MV-4-11 (cell line): Measurements from ENCODE around the gene TRIM46.
A peak's percentile ranks its signal among the peaks of the same experiment; 100 is the strongest.
"Not testable (repeated sequence)": the region's sequence is repeated elsewhere in the genome, so short reads cannot be mapped to it uniquely, and the experiment has no call there.

Experiments used
- DNase-seq: peaks from one replicate; lab custom pipeline; 2025; lab: John Stamatoyannopoulos, UW

The TRIM46 gene

GRCh38 chr1:155137154-155137949, 36.3 kb upstream of the TRIM46 start:
- no peak for DNase-seq

DNA sequence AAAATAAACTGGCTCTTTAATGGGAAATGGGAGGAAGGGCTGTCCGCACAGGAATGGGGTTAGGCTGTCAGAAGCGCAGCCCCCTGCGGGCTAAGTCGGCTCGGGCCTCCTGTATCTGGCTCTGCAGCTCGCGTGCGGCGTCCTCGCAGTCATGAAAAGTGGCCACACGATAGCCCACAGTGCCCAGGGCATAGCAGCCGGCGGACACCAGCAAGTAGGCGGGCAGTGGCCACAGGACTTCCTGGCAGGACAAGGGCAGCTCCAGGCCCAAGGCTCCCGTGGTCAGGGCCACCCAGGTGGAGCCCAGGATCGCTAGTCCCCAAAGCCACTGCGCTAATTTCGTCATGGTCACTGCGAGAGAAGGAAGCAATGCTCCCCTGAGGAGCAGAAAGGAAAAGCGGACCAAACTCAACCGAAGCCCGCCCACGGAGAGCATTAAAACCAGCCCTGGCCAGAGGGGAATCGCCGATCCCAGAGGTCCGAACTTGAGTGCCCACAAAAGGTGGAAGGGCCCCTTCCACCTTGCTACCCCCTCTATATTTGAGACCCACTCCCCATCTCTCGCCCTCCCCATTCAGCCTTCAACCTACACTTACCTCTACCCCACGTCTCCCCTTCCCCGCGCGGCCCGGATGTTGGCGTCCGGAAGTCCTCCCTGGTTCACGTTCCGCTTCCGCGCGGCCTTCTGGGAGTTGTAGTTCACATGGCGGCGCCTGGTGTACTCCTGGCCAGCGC, 33.6 kb upstream of the TRIM46 start, which contains the start of gene DPM3:
DPM3 (minus strand) TSS at position 637 of the 735 bp plus-strand sequence; CDS start at position 346, 291 bp downstream.
- DNase-seq = peak; percentile 74

DNA sequence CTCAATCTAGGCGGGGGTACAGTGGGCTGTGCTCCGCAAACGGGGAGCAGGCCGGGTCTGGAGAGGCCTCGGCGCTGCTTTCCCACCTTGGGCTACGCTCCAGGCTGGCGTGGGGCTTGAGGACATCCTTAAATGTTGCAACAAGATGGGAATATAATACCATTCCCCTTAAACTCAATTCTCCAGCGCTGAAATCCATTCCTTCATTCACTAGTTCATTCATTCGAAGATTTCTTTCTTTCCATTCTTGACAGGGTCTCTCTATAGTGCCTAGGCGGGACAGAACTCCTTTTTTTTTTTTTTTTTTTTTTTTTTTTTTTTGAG, 33.1 kb upstream of the TRIM46 start:
- DNase-seq = no peak

DNA sequence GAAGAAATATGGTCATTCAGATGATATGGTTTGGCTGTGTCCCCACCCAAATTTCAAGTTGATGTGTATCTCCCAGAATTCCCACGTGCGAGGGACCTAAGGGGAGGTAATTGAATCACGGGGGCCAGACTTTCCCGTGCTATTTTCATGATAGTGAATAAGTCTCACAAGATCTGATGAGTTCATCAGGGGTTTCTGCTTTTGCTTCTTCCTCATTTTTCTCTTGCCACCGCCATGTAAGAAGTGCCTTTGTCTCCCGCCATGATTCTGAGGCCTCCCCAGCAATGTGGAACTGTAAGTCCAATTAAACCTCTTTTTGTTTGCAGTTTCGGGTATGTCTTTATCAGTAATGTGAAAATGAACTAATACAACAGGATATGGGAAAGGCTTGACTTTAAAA, 31.9 kb upstream of the TRIM46 start:
- DNase-seq = peak; percentile 26

- no peak for DNase-seq
These were observed 28.2 kb upstream of the TRIM46 start for GRCh38 chr1:155145491-155145890.

DNA sequence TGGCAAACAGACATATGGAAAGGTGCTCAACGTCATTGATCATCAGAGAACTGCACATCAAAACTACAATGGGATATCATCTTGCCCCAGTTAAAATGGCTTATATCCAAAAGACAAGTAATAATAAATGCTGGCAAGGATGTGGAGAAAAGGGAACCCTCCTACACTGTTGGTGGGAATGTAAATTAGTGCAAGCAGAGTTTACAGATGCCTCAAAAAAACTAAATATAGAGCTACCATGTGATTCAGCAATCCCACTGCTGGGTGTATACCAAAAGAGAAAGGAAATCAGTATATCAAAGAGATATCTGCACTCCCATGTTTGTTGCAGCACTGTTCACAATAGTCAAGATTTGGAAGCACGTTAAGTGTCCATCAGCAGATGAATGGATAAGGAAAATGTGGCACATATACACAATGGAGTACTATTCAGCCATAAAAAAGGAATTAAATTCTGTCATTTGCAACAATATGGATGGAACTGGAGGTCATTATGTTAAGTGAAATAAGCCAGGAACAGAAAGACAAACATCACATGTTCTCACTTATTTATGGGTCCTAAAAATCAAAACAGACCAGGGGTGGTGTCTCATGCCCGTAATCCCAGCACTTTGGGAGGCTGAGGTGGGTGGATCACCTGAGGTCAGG, 17.5 kb upstream of the TRIM46 start:
- not testable (repeated sequence) for DNase-seq

- DNase-seq = no peak
These were observed 14.7 kb upstream of the TRIM46 start for GRCh38 chr1:155158991-155159390.

- DNase-seq = peak; percentile 18
These were observed 13.5 kb upstream of the TRIM46 start for GRCh38 chr1:155160128-155160527.

- not testable (repeated sequence) for DNase-seq
These were observed 11.0 kb upstream of the TRIM46 start for GRCh38 chr1:155162631-155163030.

- not testable (repeated sequence) for DNase-seq
These were observed 9.9 kb upstream of the TRIM46 start for GRCh38 chr1:155163785-155164184.

DNA sequence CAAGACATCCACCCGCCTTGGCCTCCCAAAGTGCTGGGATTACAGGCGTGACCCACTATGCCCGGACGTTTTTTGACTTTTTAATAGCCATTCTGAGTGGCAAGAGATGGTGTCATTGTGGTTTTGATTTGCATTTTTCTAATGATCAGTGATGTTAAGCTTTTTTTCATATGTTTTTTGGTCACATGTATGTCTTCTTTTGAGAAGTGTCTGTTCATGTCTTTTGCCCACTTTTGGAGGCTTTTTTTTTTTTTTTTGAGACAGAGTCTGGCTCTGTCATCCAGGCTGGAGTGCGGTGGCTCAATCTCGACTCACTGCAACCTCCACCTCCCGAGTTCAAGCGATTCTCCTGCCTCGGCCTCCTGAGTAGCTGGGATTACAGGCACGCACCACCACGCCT, 9.0 kb upstream of the TRIM46 start:
- not testable (repeated sequence) for DNase-seq

DNA sequence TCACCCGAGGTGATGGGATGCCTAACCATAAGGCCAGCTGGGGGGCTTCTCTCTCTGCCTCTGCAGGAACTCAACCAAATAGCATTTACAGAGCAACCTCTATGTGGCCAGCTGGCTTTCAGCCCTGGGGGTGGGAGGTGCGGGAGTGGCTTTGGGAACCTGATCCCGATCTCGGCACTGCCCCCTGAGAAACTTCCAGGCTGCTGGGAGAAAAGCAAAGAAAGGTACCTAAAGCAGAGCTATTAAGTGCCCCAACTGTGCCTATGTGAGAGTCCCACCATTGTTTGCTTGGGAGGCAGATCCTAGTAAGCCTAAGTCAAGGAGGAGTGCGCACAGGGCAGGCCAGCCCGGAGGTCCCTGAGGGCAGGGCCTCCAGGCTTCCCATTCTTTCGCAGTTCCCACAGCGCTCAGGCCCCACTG, 7.6 kb upstream of the TRIM46 start:
- no peak for DNase-seq

- peak; percentile 61 for DNase-seq
These were observed 7.0 kb upstream of the TRIM46 start for GRCh38 chr1:155166471-155167165.

- peak; percentile 76 for DNase-seq
These were observed 6.2 kb upstream of the TRIM46 start for GRCh38 chr1:155167166-155168104.

DNA sequence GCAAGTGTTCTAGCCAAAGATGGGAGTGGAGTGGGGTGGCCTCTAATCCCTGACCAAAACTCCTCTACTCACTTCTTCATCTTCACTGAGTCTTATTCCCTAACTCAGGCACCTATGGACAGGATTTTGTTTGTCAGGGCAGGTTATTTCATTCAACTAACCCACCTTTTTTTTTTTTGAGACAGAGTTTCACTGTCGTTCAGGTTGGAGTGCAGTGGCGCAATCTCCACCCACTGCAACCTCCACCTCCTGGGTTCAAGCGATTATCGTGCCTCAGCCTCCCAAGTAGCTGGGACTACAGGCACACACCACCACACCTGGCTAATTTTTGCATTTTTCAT, 5.6 kb upstream of the TRIM46 start:
- not testable (repeated sequence) for DNase-seq

DNA sequence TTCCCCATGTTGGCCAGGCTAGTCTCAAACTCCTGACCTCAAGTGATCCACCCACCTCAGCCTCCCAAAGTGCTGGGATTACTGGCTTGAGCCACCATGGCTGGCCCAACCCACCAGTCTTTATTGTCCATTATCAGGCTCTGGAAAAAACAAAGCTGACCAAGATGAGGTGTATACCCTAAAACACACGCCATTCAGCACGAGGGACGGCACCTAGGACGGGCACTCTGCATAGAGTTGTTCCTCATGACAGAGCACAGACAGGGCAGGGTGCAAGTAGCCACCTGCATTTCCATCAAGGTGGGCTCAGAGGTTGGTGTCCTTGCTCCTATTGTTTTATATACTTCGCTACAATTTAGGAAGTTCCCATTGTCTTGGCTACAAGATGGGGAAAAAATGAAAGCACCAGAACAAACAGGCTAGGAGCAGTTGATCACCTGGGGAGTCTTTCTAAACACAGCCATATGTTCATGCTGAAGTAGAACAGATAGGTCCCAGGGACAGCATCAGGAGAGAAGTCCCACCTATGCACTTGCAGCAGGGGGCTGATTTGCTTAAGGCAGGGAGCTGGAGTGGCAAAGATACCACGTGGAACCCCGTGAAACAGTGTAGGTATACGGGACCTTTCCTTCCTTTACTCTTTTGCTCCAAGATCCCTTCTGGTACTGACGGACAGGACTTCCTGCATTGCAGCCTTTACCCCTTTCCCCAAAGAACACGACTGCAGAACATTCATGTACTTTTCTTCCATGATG, 5.0 kb upstream of the TRIM46 start:
- DNase-seq = no peak

DNA sequence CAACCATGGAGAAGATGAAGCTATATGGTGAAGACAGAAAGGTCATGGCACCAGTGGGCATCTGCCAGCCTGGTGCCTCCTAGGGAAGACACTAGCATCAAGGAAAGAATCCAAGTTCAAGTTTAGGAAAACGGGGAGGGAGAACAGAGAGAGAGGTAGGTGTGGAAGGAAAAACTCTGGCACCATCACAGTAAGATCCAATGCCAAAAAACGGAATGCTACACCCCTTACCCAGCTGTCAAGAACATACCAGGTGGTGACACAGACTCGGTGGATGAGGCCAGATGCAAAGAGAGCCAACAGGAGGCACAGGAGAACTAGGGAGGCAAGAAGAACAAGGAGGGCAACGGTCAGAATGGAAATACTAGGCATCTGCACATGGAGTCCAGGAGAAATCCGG, 4.1 kb upstream of the TRIM46 start:
- no peak for DNase-seq

DNA sequence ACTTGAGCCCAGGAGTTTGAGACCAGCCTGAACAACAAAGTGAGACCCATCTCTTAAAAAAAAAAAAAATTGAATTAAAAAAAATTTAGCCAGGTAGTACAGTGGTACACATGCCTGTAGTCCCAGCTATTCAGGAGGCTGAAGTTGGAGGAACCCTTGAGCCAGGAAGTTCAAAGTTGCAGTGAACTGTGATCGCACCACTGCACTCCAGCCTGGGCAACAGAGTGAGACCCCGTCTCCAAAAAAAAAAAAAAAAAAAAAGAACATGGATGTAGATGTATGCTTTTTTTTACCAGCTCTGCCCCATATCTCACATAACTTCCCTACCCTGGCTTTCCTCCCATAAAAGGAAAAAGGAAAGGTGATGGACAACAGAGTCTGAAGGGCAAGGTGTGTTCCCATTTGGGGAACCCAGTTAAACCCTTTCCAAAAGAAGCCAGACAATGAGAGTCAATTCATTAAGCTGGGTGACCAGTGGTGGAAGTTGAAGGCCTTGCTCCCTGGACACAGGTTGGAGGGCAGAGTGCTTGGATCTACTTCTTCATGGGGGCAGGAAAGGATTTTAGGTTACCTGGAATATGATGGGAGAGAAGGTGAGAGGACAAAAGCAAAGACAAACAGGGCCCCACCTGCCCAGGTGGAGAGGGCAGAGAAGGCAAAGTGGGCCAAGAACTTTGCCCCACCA, 3.4 kb upstream of the TRIM46 start:
- DNase-seq = no peak

- no peak for DNase-seq
These were observed 2.8 kb upstream of the TRIM46 start for GRCh38 chr1:155170806-155171205.
